ENCODE results near the gene RPS26.
"Not testable (repeated sequence)": the region's sequence is repeated elsewhere in the genome, so short reads cannot be mapped to it uniquely, and the experiment has no call there.

RPS26 gene

DNA sequence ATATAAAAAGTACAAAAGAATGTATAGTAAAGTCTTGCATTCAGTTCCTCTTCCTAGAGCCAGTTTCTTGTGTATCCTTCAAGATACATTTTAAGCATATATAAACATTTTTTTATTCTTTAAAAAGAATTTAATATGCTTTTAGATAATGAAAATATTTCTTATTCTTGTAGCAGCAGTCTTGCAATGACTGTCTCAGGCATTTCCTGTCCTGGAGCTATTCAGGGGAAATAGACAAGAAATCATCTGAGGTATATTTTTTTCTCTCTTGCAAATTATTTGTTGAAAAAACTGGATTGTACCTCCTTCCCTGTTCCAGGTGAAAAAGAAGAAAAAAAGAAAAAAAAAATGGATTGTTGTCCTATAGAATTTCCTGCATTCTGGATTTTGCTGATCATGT, 21.3 kb downstream of the RPS26 start:
- no peak overlapping the region for H3K4me3 ChIP-seq (ENCODE audit: low read depth, low read length)
- TF ChIP-seq CTCF (IDR thresholded peaks at IDR 0.05; ENCODE audit: control insufficient read depth, extremely low read depth, insufficient read depth): no peak
- DNase-seq (ENCODE audit: low read depth): no peak

- no peak for TF ChIP-seq CTCF (IDR thresholded peaks at IDR 0.05; ENCODE audit: control insufficient read depth, extremely low read depth, insufficient read depth)
- H3K4me3 ChIP-seq (ENCODE audit: low read depth, low read length): no peak overlapping the region
- DNase-seq (ENCODE audit: low read depth): no peak
Measured at GRCh38 chr12:56071648-56072047, 29.9 kb downstream of the RPS26 start.

DNA sequence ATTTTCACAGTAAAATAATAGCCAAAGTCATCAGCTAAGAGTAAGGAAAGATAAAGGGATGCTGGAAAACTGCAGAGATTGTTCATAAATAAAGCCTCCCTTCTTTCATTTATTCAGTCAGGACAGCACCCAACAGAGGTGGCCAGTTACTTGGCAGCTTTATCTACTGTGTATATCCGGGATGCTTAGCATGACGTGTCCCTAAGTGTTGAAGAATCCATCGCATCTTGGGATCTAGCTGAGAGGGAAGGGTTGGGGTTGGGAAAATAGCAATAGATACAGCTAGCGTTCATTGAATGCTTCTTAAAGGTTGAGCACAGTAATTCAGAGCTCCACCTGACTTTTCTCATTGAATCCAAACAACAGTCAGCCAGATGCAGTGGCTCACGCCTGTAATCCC, 32.7 kb downstream of the RPS26 start:
- no peak for DNase-seq (ENCODE audit: low read depth)
- H3K4me3 ChIP-seq (ENCODE audit: low read depth, low read length): no peak overlapping the region
- no peak for TF ChIP-seq CTCF (IDR thresholded peaks at IDR 0.05; ENCODE audit: control insufficient read depth, extremely low read depth, insufficient read depth)

GRCh38 chr12:56077966-56078365, 36.2 kb downstream of the RPS26 start:
- DNase-seq (ENCODE audit: low read depth); H3K4me3 ChIP-seq (ENCODE audit: low read depth, low read length): not testable (repeated sequence)

DNA sequence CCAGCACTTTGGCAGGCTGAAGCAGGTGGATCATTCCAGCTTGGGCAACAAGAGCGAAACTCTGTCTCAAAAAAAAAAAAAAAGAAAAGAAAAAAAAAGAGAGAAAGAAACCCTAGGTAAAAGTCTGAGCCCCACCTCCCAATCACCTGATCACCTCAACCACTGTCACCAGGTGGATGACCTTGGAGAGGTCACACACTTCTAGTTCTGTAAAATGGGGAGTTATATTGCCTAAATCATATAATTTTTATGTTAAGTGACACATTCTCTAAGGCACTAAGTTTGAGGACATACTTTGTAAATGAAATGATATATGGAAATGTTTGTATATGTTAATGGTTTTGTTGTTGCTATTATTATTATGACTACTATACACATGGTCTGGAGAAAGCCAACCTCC, 36.7 kb downstream of the RPS26 start:
- no peak for DNase-seq (ENCODE audit: low read depth)
- no peak overlapping the region; the same call in 1 of the 2 replicates for H3K4me3 ChIP-seq (ENCODE audit: low read depth, low read length)
- TF ChIP-seq CTCF (IDR thresholded peaks at IDR 0.05; ENCODE audit: control insufficient read depth, extremely low read depth, insufficient read depth): no peak

- peak; percentile 86 for TF ChIP-seq CTCF (IDR thresholded peaks at IDR 0.05; ENCODE audit: control insufficient read depth, extremely low read depth, insufficient read depth)
- peak; percentile 78 for DNase-seq (ENCODE audit: low read depth)
- peak overlapping the region; percentile 97 for H3K4me3 ChIP-seq (ENCODE audit: low read depth, low read length)
Measured at GRCh38 chr12:56078931-56079722, 37.4 kb downstream of the RPS26 start.

GRCh38 chr12:56079723-56080555, 38.2 kb downstream of the RPS26 start, which contains the start of gene ERBB3:
Gene ERBB3, plus strand, starts transcription at chr12:56080165. Its CDS starts 136 bp downstream, at chr12:56080301.
- no peak for TF ChIP-seq CTCF (IDR thresholded peaks at IDR 0.05; ENCODE audit: control insufficient read depth, extremely low read depth, insufficient read depth)

More at GRCh38 chr12:56079723-56080555, 38.2 kb downstream of the RPS26 start, which contains the start of gene ERBB3:
- DNase-seq (ENCODE audit: low read depth): peak; percentile 79
- peak within 1 kb of the TSS; percentile 97 for H3K4me3 ChIP-seq (ENCODE audit: low read depth, low read length)
